Head of caudate nucleus (tissue), 42 donors: ENCODE results near the gene SBK2.
A peak's percentile ranks its signal among the peaks of the same experiment; 100 is the strongest.
"Not testable (repeated sequence)": the region's sequence is repeated elsewhere in the genome, so short reads cannot be mapped to it uniquely, and the experiment has no call there.

Experiments used
- DNase-seq, 42 donors: peaks; one replicate each; pipeline versions ENCODE4 v3.0.0 to v3.0.0-alpha.2; 2020 to 2021; ENCODE audit warnings: mixed read lengths in 7 of 42
- intact Hi-C: fragments of 100-400 bp; cut with DNase I; formaldehyde crosslinking; loops from one replicate; pipeline ENCODE4 v1.15.0; 2022

SBK2 gene

GRCh38 chr19:55516878-55517620 is 19.9 kb downstream of the SBK2 start:
- DNase-seq: peak; percentile 89 to 98 (median 96)
- intact Hi-C loops: loop anchor here (2.0 kb wide), 1 partner anchor 82 kb away; the partner anchor contains the start of gene FIZ1

GRCh38 chr19:55508120-55508519 is 28.8 kb downstream of the SBK2 start:
- DNase-seq: no peak
- intact Hi-C loops: no loop called here

- intact Hi-C loops: loop anchor here (5.0 kb wide), 2 partner anchors 38 to 363 kb away; no protein-coding TSS in a partner anchor
- no peak for DNase-seq
Observed at GRCh38 chr19:55504981-55505380, 32.0 kb downstream of the SBK2 start.

- intact Hi-C loops: loop anchor here (5.0 kb wide), 2 partner anchors 37 to 362 kb away; no protein-coding TSS in a partner anchor
- DNase-seq: no peak
Observed at GRCh38 chr19:55504252-55504603, 32.7 kb downstream of the SBK2 start.

GRCh38 chr19:55503502-55504251 is 33.3 kb downstream of the SBK2 start:
- intact Hi-C loops: loop anchor here (5.0 kb wide), 2 partner anchors 36 to 361 kb away; no protein-coding TSS in a partner anchor
- peak; percentile 91 to 99 (median 96) for DNase-seq

GRCh38 chr19:55503157-55503501 is 33.8 kb downstream of the SBK2 start:
- intact Hi-C loops: loop anchor here (5.0 kb wide), 2 partner anchors 36 to 361 kb away; no protein-coding TSS in a partner anchor
- no peak for DNase-seq

GRCh38 chr19:55502197-55502952 is 34.6 kb downstream of the SBK2 start:
- DNase-seq: no peak
- intact Hi-C loops: loop anchor here (5.0 kb wide), 2 partner anchors 35 to 360 kb away; no protein-coding TSS in a partner anchor

- no peak for DNase-seq
- intact Hi-C loops: loop anchor here (5.0 kb wide), 2 partner anchors 33 to 358 kb away; no protein-coding TSS in a partner anchor
Observed at GRCh38 chr19:55500368-55500952, 36.5 kb downstream of the SBK2 start.

- intact Hi-C loops: no loop called here
Observed at GRCh38 chr19:55498246-55498840, 38.6 kb downstream of the SBK2 start.

GRCh38 chr19:55497763-55498162 is 39.2 kb downstream of the SBK2 start:
- intact Hi-C loops: no loop called here
- DNase-seq: no peak

More at GRCh38 chr19:55498246-55498840, 38.6 kb downstream of the SBK2 start:
- DNase-seq: no peak

- intact Hi-C loops, DNase-seq: not testable (repeated sequence)
Observed at GRCh38 chr19:55496820-55497219, 40.1 kb downstream of the SBK2 start.

GRCh38 chr19:55495646-55496349 is 41.1 kb downstream of the SBK2 start:
- intact Hi-C loops: no loop called here
- DNase-seq: no peak

- intact Hi-C loops: no loop called here
- peak in 40 of 42 donors; percentile 36 to 85 (median 70) for DNase-seq
Observed at GRCh38 chr19:55494172-55494761, 42.7 kb downstream of the SBK2 start.

- DNase-seq: no peak
- intact Hi-C loops: no loop called here
Observed at GRCh38 chr19:55493645-55494171, 43.2 kb downstream of the SBK2 start.

- intact Hi-C loops: no loop called here
- DNase-seq: no peak
Observed at GRCh38 chr19:55493052-55493644, 43.8 kb downstream of the SBK2 start.

GRCh38 chr19:55492362-55492944 is 44.5 kb downstream of the SBK2 start:
- peak in 23 of 42 donors; percentile 29 to 82 (median 57) for DNase-seq
- intact Hi-C loops: no loop called here
